Activated B cell treated with CpG ODN at 0.5 μM for 24 hours (primary cell): ENCODE data around the gene OR4K1. TPM values are rescaled to one million over a fixed set of nuclear protein-coding genes. Genes with fewer than 3 reads are reported as not detected.

Experiments used
- ATAC-seq: fragments of 200-7000 bp; cut with Tn5 transposase; one replicate; pipeline ENCODE4 v1.10.0; 2021; ENCODE audit warnings: low read depth, mild to moderate bottlenecking, moderate library complexity
- CTCF ChIA-PET: fragments of 350-600 bp; sonication (Branson Sonifier 250); formaldehyde crosslinking; loops from one replicate; lab custom pipeline; 2021; ENCODE audit warnings: antibody characterized with exemption; lab: Charles Lee
- POLR2A ChIA-PET: fragments of 350-600 bp; sonication (Branson Sonifier 250); formaldehyde crosslinking; loops from one replicate; lab custom pipeline; 2021; ENCODE audit warnings: antibody characterized with exemption; lab: Charles Lee
- DNase-seq: peaks from one replicate; pipeline ENCODE4 v3.0.0; 2022
- H3K27ac Mint-ChIP-seq: one replicate; pipeline ENCODE4 v1.8.0; 2020; ENCODE audit warnings: mixed read lengths
- H3K27me3 Mint-ChIP-seq: one replicate; pipeline ENCODE4 v1.8.0; 2021; ENCODE audit warnings: mixed read lengths
- H3K36me3 Mint-ChIP-seq: one replicate; pipeline ENCODE4 v1.8.0; 2021; ENCODE audit warnings: low read depth, mixed read lengths
- H3K4me1 Mint-ChIP-seq: one replicate; pipeline ENCODE4 v1.8.0; 2021; ENCODE audit warnings: mixed read lengths
- H3K4me3 Mint-ChIP-seq: one replicate; pipeline ENCODE4 v1.8.0; 2020; ENCODE audit warnings: mild to moderate bottlenecking, mixed read lengths
- H3K9me3 Mint-ChIP-seq: one replicate; pipeline ENCODE4 v1.8.0; 2020; ENCODE audit warnings: mixed read lengths
- CTCF ChIP-seq: fragments of 200-600 bp; IDR thresholded peaks from one replicate; pipeline ENCODE4 v1.8.0; 2022; ENCODE audit warnings: antibody characterized with exemption, mild to moderate bottlenecking
- intact Hi-C: fragments of 100-400 bp; cut with micrococcal nuclease; formaldehyde crosslinking; loops from one replicate; pipeline ENCODE4 v1.15.1; 2024
- total RNA-seq: library from RNA; stranded (reverse); gene quantifications from 2 replicates; pipeline ENCODE4 v1.2.3, GENCODE V29; 2022

The OR4K1 gene
- total RNA-seq, 1 donor from 2014 or later = not detected

DNA sequence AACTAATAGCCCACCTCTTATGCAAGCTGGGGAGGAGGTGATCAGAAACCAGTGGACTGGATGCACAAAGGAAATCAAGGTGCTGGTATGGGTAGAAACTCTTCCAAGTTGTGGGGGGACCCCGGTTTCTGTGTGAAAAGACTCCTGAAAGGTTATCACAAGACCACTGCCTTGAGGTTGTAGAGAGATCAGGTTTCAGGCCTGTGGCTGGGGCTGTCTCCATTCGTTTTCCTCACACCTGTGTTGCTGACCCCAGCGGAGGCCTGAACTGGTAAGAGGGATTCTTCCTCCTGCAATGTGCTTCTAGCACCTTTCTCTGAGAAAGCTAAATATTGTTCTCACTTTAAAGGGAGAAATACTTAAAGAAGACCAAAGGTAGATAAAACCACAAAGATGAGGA is 19.6 kb upstream of the OR4K1 start:
- Mint-ChIP-seq H3K9me3 (peaks cover 1% of the 10 kb centered on the region), H3K4me1 (no peaks in the 10 kb centered on the region), H3K36me3 (no peaks in the 10 kb centered on the region), H3K27me3 (no peaks in the 10 kb centered on the region), H3K4me3 (no peak overlapping the region), H3K27ac (no peak overlapping the region)
- ATAC-seq (no peak), DNase-seq (no peak)
- CTCF ChIA-PET = no interaction called here
- POLR2A ChIA-PET = no interaction called here
- intact Hi-C loops = no loop called here
- no peak for TF ChIP-seq CTCF

- no peaks in the 10 kb centered on the region for H3K27me3 Mint-ChIP-seq
- DNase-seq = no peak
- intact Hi-C loops = no loop called here
- no peaks in the 10 kb centered on the region for H3K9me3 Mint-ChIP-seq
- no peak overlapping the region for H3K27ac Mint-ChIP-seq
- POLR2A ChIA-PET = no interaction called here
- no peaks in the 10 kb centered on the region for H3K4me1 Mint-ChIP-seq
- no peak for ATAC-seq
- no peak for TF ChIP-seq CTCF
- CTCF ChIA-PET = no interaction called here
- no peak overlapping the region for H3K4me3 Mint-ChIP-seq
- H3K36me3 Mint-ChIP-seq = no peaks in the 10 kb centered on the region
Observed at GRCh38 chr14:19917243-19917642, 13.5 kb upstream of the OR4K1 start.

DNA sequence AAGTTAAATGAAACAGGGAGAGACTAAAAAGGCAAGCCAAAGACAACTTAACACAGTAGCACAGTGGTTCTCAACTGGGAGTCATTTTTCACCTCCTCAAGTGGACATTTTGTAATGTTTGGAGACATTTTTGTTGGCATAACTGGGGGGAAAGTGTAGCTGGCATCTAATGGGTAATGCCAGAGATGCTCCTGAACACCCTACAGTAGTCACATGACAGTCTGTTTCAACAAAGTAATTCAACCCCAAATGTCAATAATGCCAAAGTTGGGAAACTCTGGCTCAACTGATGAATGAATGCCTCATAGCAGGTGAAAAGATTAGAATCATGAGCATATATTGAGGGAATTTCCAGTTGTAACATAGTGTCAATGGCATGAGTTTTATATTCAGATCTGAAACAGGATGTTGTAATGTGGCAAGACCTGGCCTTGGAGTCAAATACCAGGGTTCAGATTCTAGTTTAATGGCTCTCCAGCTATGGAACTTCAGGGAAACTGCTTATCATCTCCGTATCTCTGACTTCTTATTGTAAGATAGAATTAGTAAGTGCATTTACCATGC is 12.7 kb upstream of the OR4K1 start:
- Mint-ChIP-seq H3K27ac (no peak overlapping the region), H3K4me1 (no peaks in the 10 kb centered on the region), H3K9me3 (no peaks in the 10 kb centered on the region), H3K27me3 (no peaks in the 10 kb centered on the region), H3K36me3 (no peaks in the 10 kb centered on the region), H3K4me3 (no peak overlapping the region)
- DNase-seq (no peak), ATAC-seq (no peak)
- ChIA-PET POLR2A (no interaction called here), CTCF (no interaction called here)
- intact Hi-C loops = no loop called here
- TF ChIP-seq CTCF = no peak

DNA sequence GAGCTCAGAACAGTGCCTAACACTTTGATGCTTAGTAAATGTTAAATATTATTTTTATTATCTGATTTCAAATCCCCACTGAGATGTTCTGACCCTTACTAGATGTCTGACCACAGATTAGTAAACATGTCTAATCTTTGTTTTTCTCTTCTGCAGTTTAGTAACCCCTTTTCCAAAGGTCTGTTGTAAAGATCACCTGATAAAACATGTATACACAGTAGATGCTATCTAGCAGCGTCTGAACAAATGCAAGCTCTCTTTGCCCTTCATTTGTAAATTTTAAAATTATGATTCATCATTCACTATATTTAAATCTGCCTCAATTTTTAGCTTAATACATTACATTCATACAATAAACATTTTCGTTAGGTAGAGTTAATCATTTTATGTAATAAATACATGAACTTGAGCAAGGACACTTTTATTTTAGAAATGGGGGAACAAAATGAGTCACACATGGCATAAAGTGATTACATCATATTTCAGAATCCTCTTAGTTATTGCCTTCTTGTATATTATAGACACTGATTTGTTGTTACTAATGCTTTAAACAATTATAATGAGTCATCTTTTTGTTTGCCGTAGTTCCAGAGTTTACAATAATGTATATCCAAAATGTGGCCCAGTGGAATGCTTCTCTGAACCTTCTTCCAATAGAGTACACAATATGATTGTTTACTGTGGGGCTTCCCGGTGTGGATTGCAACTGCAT is 12.0 kb upstream of the OR4K1 start:
- H3K4me3 Mint-ChIP-seq = no peak overlapping the region
- H3K27ac Mint-ChIP-seq = no peak overlapping the region
- H3K9me3 Mint-ChIP-seq = no peaks in the 10 kb centered on the region
- no peaks in the 10 kb centered on the region for H3K27me3 Mint-ChIP-seq
- no peak for TF ChIP-seq CTCF
- ChIA-PET POLR2A (no interaction called here), CTCF (no interaction called here)
- intact Hi-C loops = no loop called here
- DNase-seq (no peak), ATAC-seq (no peak)
- no peaks in the 10 kb centered on the region for H3K36me3 Mint-ChIP-seq
- no peaks in the 10 kb centered on the region for H3K4me1 Mint-ChIP-seq

- DNase-seq (no peak), ATAC-seq (no peak)
- no peak for TF ChIP-seq CTCF
- Mint-ChIP-seq H3K9me3 (no peaks in the 10 kb centered on the region), H3K27ac (no peak within 1 kb of the TSS), H3K36me3 (no peaks in the 10 kb centered on the region), H3K27me3 (no peaks in the 10 kb centered on the region), H3K4me1 (no peaks in the 10 kb centered on the region), H3K4me3 (no peak within 1 kb of the TSS)
- ChIA-PET CTCF (no interaction called here), POLR2A (no interaction called here)
- intact Hi-C loops = no loop called here
Observed at GRCh38 chr14:19920021-19920657, 10.6 kb upstream of the OR4K1 start, which contains the start of gene OR4K5. Gene OR4K5, plus strand, starts transcription at chr14:19920607. Its CDS starts 0 bp downstream, at chr14:19920607.
